Measurements from ENCODE around the gene HS3ST3A1.

- TF ChIP-seq NANOG (IDR thresholded peaks at IDR 0.05; ENCODE audit: insufficient read depth, low read depth, low read length, poor library complexity, severe bottlenecking) (no peak), CTCF (IDR thresholded peaks at IDR 0.05; ENCODE audit: control extremely low read depth in 1 of 3, insufficient read depth in 1 of 3, low read depth in 1 of 3, low read length in 3 of 3) (no peak)
Measured at GRCh38 chr17:13480877-13481276, 120.9 kb downstream of the HS3ST3A1 start.
